ENCODE data around the gene PABPC1L.
A peak's percentile ranks its signal among the peaks of the same experiment; 100 is the strongest.

GRCh38 chr20:44909872-44910689 lies at the start of gene PABPC1L:
- no peak for TF ChIP-seq CTCF (IDR thresholded peaks at IDR 0.05)
- TF ChIP-seq TP53 (CRISPR knock-in tag; IDR thresholded peaks at IDR 0.05): peak; percentile 51; the same call in 1 of the 2 replicates
- TF ChIP-seq ZBTB21 (CRISPR knock-in tag; IDR thresholded peaks at IDR 0.05; ENCODE audit: borderline replicate concordance): no peak
- TF ChIP-seq NR3C1 (CRISPR knock-in tag; conservative IDR thresholded peaks at IDR 0.05; ENCODE audit: low read depth): no peak
- no peak for TF ChIP-seq MAX (CRISPR knock-in tag; IDR thresholded peaks at IDR 0.05)
- no peak for TF ChIP-seq FOXJ3 (CRISPR knock-in tag; IDR thresholded peaks at IDR 0.05; ENCODE audit: borderline replicate concordance)
- no peak; the same call in 1 of the 2 replicates for TF ChIP-seq NFYB (CRISPR knock-in tag; conservative IDR thresholded peaks at IDR 0.05; ENCODE audit: low read depth)
- no peak for TF ChIP-seq PRDM15 (CRISPR knock-in tag; IDR thresholded peaks at IDR 0.05)
- TF ChIP-seq AFF4 (CRISPR knock-in tag; IDR thresholded peaks at IDR 0.05; ENCODE audit: borderline replicate concordance): no peak
- TF ChIP-seq MXD4 (CRISPR knock-in tag; IDR thresholded peaks at IDR 0.05; ENCODE audit: borderline replicate concordance): no peak
- no peak for TF ChIP-seq USF1 (CRISPR knock-in tag; IDR thresholded peaks at IDR 0.05)
- TF ChIP-seq GABPB1 (CRISPR knock-in tag; IDR thresholded peaks at IDR 0.05): peak; percentile 74

All from WTC11 (cell line).